Thoracic aorta (tissue), 2 donors: ENCODE measurements around the gene RGS10. TPM values are rescaled to one million over a fixed set of nuclear protein-coding genes. Genes with fewer than 3 reads are reported as not detected.
A peak's percentile ranks its signal among the peaks of the same experiment; 100 is the strongest.

ENCODE experiments used
- ATAC-seq: fragments of 150-250 bp; one replicate; pipeline ENCODE4 v1.8.0; 2017; ENCODE audit warnings: low read depth; ENCODE audit not compliant: insufficient number of reproducible peaks, low FRiP score
- DNase-seq: peaks from one replicate; pipeline ENCODE4 v3.0.0-alpha.2; 2020; ENCODE audit warnings: low spot score
- H3K27ac ChIP-seq, 2 donors: fragments of 200-600 bp; sonication (generic); 1 replicate in 1 of 2; 2 replicates in 1 of 2; pipeline ENCODE4 v1.5.1; 2016; ENCODE audit warnings: mild to moderate bottlenecking in 2 of 2, moderate library complexity in 2 of 2
- H3K27me3 ChIP-seq: fragments of 200-600 bp; sonication (generic); replicated peaks from 2 replicates; pipeline ENCODE4 v1.6.0; 2016; ENCODE audit warnings: mild to moderate bottlenecking; ENCODE audit not compliant: insufficient read depth
- H3K36me3 ChIP-seq: fragments of 200-600 bp; sonication (generic); one replicate; pipeline ENCODE4 v1.5.1; 2016
- H3K4me1 ChIP-seq, 2 donors: fragments of 200-600 bp; sonication (generic); 1 replicate in 1 of 2; 2 replicates in 1 of 2; pipeline versions ENCODE4 v1.5.1 to v1.6.0; 2016; ENCODE audit warnings: low read depth in 2 of 2, mild to moderate bottlenecking in 1 of 2; ENCODE audit not compliant: control insufficient read depth in 1 of 2
- H3K4me3 ChIP-seq: fragments of 200-600 bp; sonication (generic); 2 replicates; pipeline ENCODE4 v1.5.1; 2016; ENCODE audit warnings: mild to moderate bottlenecking
- H3K9me3 ChIP-seq: fragments of 200-600 bp; sonication (generic); 2 replicates; pipeline ENCODE4 v1.5.1; 2016
- total RNA-seq, 2 donors: library from RNA; depleted of rRNA; stranded (reverse); fragments of >200 nt; gene quantifications; one replicate each; pipeline versions ENCODE4 v1.1.0 to v1.2.3, GENCODE V29; 2016
- TF ChIP-seq, protein P1 (sequence below): fragments of 200-600 bp; sonication (generic); IDR thresholded peaks from one replicate; pipeline ENCODE4 v1.5.1; 2019; ENCODE audit warnings: antibody characterized with exemption

RGS10 gene
- total RNA-seq, 2 donors from 2014 or later: 33.2 to 37.1 TPM

DNA sequence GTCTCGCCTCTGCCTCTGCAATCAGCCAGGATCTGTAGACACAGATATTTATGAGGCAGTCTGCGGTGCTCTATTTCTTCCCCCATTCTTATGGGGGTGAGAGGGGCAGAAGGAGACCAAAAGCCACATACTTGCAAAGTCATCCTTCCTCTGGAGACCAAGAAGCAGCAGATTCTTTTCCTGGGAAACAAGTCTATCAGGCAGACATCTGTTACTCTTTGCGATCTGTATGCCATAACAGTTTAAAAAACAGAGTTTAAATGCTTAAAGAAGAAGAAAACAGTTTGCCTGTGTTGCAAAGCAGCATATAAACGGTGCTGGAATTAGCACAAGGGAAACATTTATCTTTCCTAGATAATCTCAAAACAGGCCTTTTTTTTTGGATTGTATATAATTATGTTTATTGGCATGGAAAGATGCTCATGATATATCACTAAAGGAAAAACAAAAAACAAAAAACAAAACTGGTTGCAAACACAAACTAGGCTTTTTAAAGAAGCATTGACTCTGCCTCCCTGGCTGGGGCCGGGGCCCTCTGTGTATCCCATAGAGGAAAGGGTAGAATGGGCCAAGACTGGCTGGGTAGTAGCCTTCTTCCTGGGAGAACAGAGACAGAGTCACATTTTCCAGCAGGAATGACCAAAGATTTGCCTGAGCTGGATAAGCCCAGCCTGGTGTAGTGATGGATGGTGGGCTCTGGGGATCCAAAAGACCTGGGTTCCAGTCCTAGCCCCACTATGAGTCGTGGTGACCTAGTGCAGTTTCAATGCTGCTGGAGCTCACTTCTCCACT lies 50.4 kb downstream of the RGS10 start:
- TF ChIP-seq, protein P1, sequence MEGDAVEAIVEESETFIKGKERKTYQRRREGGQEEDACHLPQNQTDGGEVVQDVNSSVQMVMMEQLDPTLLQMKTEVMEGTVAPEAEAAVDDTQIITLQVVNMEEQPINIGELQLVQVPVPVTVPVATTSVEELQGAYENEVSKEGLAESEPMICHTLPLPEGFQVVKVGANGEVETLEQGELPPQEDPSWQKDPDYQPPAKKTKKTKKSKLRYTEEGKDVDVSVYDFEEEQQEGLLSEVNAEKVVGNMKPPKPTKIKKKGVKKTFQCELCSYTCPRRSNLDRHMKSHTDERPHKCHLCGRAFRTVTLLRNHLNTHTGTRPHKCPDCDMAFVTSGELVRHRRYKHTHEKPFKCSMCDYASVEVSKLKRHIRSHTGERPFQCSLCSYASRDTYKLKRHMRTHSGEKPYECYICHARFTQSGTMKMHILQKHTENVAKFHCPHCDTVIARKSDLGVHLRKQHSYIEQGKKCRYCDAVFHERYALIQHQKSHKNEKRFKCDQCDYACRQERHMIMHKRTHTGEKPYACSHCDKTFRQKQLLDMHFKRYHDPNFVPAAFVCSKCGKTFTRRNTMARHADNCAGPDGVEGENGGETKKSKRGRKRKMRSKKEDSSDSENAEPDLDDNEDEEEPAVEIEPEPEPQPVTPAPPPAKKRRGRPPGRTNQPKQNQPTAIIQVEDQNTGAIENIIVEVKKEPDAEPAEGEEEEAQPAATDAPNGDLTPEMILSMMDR: no peak
- Histone ChIP-seq H3K27me3 (no peaks in the 10 kb centered on the region), H3K4me1 (peaks cover 0 to 15% of the 10 kb centered on the region in 2 donors), H3K36me3 (no peaks in the 10 kb centered on the region), H3K9me3 (no peaks in the 10 kb centered on the region), H3K27ac (no peak overlapping the region), H3K4me3 (no peak overlapping the region)
- DNase-seq: no peak
- no peak for ATAC-seq

DNA sequence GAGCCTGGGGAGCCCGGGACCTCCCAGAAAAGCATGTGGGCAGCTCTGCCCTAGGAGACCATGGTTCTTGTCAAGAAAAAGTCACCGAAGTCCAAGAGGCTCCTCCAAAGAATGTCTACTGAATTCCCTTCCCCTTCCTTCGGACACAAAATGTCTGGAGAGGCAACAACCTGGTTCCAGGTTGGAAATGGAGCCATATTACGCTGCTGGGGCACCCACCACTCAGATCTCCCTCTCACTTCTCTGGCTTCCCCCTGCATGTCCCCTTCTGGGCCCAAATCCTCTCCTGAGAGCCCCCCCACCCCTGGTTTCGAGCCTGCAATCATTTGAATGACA lies 52.6 kb downstream of the RGS10 start:
- ATAC-seq (no peak), DNase-seq (no peak)
- Histone ChIP-seq H3K27ac (no peak overlapping the region), H3K36me3 (no peaks in the 10 kb centered on the region), H3K9me3 (no peaks in the 10 kb centered on the region), H3K27me3 (no peaks in the 10 kb centered on the region), H3K4me3 (peak overlapping the region; percentile 49), H3K4me1 (peaks cover 0 to 15% of the 10 kb centered on the region in 2 donors)
- TF ChIP-seq, protein P1: no peak

DNA sequence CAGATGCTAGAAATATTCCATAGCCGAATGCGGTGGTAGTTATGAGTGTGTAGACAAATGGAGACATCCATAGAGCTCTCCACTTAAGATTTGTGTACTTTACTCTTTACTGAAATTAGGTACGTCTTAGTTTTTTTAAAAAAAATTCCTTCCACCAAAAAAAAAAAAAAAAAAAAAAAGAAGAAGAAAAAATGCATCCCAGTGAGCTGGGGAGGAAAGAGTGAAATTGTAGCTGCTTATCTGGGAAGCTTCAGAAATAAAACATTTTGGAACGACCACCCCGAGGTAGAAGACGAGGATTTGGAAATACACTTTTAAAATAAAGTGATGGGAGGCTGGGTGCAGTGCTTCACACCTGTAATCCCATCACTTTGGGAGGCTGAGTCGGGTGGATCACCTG lies 53.8 kb downstream of the RGS10 start:
- Histone ChIP-seq H3K9me3 (no peaks in the 10 kb centered on the region), H3K4me1 (peaks cover 0 to 8% of the 10 kb centered on the region in 2 donors), H3K36me3 (no peaks in the 10 kb centered on the region), H3K27me3 (no peaks in the 10 kb centered on the region), H3K27ac (no peak overlapping the region), H3K4me3 (no peak overlapping the region)
- TF ChIP-seq, protein P1: no peak
- ATAC-seq (no peak), DNase-seq (no peak)

DNA sequence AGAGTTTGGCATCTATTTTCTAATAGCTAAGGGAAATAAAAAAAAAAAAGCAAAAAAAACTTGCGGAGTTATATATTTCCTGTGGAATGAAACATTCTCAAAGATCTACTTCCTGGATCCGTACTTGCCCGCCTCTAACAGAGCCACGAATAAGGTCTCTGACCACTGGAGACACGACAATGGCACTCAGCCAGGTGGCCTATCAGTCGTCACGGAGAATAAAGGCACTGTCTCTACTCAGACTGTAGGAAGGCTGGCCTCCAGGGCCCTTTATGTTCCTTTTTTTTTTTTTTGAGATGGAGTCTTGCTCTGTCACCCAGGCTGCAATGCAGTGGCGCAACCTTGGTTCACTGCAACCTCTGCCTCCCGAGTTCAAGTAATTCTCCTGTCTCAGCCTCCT lies 58.7 kb downstream of the RGS10 start:
- Histone ChIP-seq H3K4me1 (peaks cover 0 to 29% of the 10 kb centered on the region in 2 donors), H3K27ac (no peak overlapping the region), H3K36me3 (no peaks in the 10 kb centered on the region), H3K27me3 (no peaks in the 10 kb centered on the region), H3K9me3 (no peaks in the 10 kb centered on the region), H3K4me3 (no peak overlapping the region)
- DNase-seq (no peak), ATAC-seq (no peak)
- TF ChIP-seq, protein P1: no peak

DNA sequence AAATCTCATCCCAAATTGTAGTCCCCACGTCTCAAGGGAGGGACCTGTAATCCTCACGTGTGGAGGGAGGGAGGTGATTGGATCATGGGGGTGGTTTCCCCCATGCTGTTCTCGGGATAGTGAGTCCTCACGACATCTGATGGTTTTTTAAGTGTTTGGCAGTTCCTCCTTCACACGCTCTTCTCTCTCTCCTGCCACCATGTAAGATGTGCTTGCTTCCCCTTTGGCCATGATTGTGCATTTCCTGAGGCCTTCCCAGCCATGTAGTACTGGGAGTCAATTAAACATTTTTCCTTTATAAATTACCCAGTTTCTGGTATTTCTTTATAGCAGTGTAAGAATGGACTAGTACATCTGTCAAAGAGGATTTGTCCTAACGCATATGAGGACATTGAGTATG lies 59.5 kb downstream of the RGS10 start:
- Histone ChIP-seq H3K27me3 (no peaks in the 10 kb centered on the region), H3K4me1 (peaks cover 0 to 33% of the 10 kb centered on the region in 2 donors), H3K4me3 (no peak overlapping the region), H3K36me3 (no peaks in the 10 kb centered on the region), H3K9me3 (no peaks in the 10 kb centered on the region), H3K27ac (no peak overlapping the region)
- TF ChIP-seq, protein P1: no peak
- no peak for ATAC-seq
- DNase-seq: no peak
